Activated CD4-positive, alpha-beta memory T cell treated with anti-CD3 and anti-CD28 coated beads for 36 hours (primary cell): ENCODE measurements around the gene NFKBIL1. TPM values are rescaled to one million over a fixed set of nuclear protein-coding genes. Genes with fewer than 3 reads are reported as not detected.
"Not testable (repeated sequence)": the region's sequence is repeated elsewhere in the genome, so short reads cannot be mapped to it uniquely, and the experiment has no call there.

Experiments used
- CTCF ChIA-PET: fragments of 350-600 bp; sonication (Branson Sonifier 250); formaldehyde crosslinking; loops from one replicate; lab custom pipeline; 2021; ENCODE audit warnings: antibody characterized with exemption, inconsistent platforms; lab: Charles Lee
- POLR2A ChIA-PET: fragments of 350-600 bp; sonication (Branson Sonifier 250); formaldehyde crosslinking; loops from one replicate; lab custom pipeline; 2021; ENCODE audit warnings: antibody characterized with exemption; lab: Charles Lee
- DNase-seq: peaks from one replicate; pipeline ENCODE4 v3.0.0-alpha.2; 2020
- H3K27ac Mint-ChIP-seq: one replicate; pipeline ENCODE4 v1.8.0; 2021; ENCODE audit warnings: mixed read lengths
- H3K27me3 Mint-ChIP-seq: one replicate; pipeline ENCODE4 v1.8.0; 2021; ENCODE audit warnings: mixed read lengths
- H3K36me3 Mint-ChIP-seq: one replicate; pipeline ENCODE4 v1.8.0; 2021; ENCODE audit warnings: mixed read lengths
- H3K4me1 Mint-ChIP-seq: one replicate; pipeline ENCODE4 v1.8.0; 2021; ENCODE audit warnings: low read depth, mixed read lengths
- H3K4me3 Mint-ChIP-seq: one replicate; pipeline ENCODE4 v1.8.0; 2021; ENCODE audit warnings: mild to moderate bottlenecking, mixed read lengths
- H3K9me3 Mint-ChIP-seq: one replicate; pipeline ENCODE4 v1.8.0; 2021; ENCODE audit warnings: mixed read lengths
- intact Hi-C: fragments of 100-400 bp; cut with micrococcal nuclease; formaldehyde crosslinking; loops from one replicate; pipeline ENCODE4 v1.15.1; 2023
- total RNA-seq, 2 experiments: library from RNA; stranded (reverse); gene quantifications; one replicate each; pipeline ENCODE4 v1.2.3, GENCODE V29; 2021

NFKBIL1 gene
- total RNA-seq, 2 experiments from 2014 or later = 18.5 to 21.5 TPM

DNA sequence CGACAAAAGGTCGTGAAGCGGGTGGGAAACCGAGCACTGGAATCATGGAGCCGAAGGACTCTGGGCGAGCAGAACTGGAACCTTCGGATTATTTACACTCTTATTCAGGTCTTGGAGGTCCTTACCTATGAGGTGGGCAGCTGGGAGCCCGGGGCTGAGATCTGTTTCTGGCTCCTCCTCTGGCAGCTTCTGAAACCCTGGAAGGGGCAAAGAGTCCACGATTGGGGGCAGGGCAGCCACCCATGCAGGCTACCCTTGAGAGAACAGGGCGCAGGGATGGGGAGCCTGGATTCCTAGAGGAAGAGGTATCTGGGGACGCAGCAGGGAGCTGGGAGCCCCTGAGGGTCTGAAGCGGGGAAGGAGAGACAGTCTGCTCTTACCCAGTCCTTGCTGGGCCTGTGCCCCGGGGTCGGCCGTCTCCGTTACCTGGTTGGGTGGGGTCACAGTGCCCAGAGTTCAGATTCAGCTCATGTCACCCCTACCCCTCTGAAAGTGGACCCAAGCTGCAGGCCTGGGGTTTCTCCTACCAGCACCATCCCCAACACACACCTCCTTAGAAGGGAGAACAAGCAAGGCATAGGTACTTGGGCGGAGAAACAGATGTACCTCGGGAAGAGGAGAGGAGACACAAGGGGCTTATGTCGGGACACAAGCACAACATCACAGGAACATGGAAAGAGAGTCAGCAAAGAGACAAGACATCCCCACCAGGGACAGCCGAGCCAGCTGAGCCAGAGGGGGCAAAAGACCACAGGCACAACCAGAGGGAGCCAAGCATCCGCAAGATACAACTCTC, 34.2 kb downstream of the NFKBIL1 start:
- Mint-ChIP-seq H3K27me3 (no peaks in the 10 kb centered on the region), H3K4me3 (peak overlapping the region; percentile 97), H3K27ac (peak overlapping the region; percentile 92), H3K36me3 (peaks cover 42% of the 10 kb centered on the region), H3K9me3 (no peaks in the 10 kb centered on the region), H3K4me1 (peaks cover 52% of the 10 kb centered on the region)
- intact Hi-C loops = loop anchor here (1.0 to 2.0 kb wide), 2 partner anchors 16 to 35 kb away; partner anchors contain the start of genes ATP6V1G2 and NFKBIL1
- ChIA-PET CTCF (interaction anchor here (0.8 to 28.8 kb wide), 9 partner anchors 7 to 225 kb away, joined by 3 to 1658 read pairs (median 5); partner anchors contain the start of genes ATP6V1G2, DDX39B, LSM2 and LST1), POLR2A (interaction anchor here (0.6 to 18.2 kb wide), 7 partner anchors 10 to 70 kb away, joined by 3 to 259 read pairs (median 115); partner anchors contain the start of genes ATP6V1G2, BAG6, DDX39B and LTA)
- peak; percentile 39 for DNase-seq

DNA sequence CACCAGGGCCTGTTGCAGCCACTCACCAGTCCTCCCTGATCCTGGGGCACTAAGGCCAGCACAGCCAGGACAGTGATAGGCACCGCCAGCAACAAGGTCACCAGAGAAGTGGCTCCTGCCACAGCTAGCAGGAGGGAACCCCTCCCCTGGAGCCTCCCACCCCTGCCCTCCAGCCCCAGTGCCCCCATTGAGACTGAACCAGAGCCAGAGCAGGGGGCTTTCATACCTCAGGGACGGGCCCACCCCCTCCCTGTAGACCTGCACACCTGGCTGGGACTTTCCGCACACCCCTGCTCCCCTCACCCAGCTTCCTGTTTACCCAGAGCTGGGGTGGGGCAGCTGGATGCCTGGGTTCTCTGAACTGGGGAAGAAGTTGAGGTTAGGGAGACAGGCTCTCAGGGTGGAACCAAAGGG, 34.8 kb downstream of the NFKBIL1 start, which contains the start of gene LTB:
Gene LTB, minus strand, starts transcription at position 195 of the 414 bp plus-strand sequence. Its CDS starts 7 bp downstream, at position 188.
- H3K9me3 Mint-ChIP-seq = no peaks in the 10 kb centered on the region
- no peaks in the 10 kb centered on the region for H3K27me3 Mint-ChIP-seq
- peaks cover 36% of the 10 kb centered on the region for H3K36me3 Mint-ChIP-seq
- peak within 1 kb of the TSS; percentile 97 for H3K4me3 Mint-ChIP-seq
- peak within 1 kb of the TSS; percentile 92 for H3K27ac Mint-ChIP-seq
- POLR2A ChIA-PET = interaction anchor here (0.6 to 18.2 kb wide), 7 partner anchors 10 to 70 kb away, joined by 3 to 259 read pairs (median 115); partner anchors contain the start of genes ATP6V1G2, LTA, NCR3 and NFKBIL1
- DNase-seq = peak; percentile 71
- peaks cover 58% of the 10 kb centered on the region for H3K4me1 Mint-ChIP-seq
- CTCF ChIA-PET = interaction anchor here (0.8 to 28.8 kb wide), 7 partner anchors 8 to 90 kb away, joined by 3 to 1658 read pairs (median 21); partner anchors contain the start of genes ATP6V1G2, DDX39B, LST1 and LTA
- intact Hi-C loops = no loop called here

DNA sequence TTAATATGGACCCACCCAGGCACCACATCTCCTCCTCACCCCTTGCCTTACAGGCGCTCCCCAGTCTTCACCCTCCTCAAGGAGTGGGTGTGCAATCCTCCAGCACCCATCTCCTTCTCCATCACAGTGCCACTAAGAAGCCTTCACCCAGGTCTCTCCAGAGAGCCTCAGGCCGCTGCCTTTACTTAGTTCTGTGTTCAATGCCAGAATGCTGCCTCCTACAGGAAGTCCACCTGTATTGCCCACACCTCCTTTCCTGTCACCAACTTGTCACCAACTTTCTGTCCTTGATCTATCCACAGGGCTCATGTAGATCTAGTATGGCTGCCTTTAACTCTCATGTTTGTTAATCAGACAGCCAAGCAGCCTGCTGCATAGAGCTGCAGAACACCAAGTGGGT, 38.1 kb downstream of the NFKBIL1 start:
- peaks cover 18% of the 10 kb centered on the region for H3K36me3 Mint-ChIP-seq
- H3K9me3 Mint-ChIP-seq = no peaks in the 10 kb centered on the region
- no peaks in the 10 kb centered on the region for H3K27me3 Mint-ChIP-seq
- H3K4me1 Mint-ChIP-seq = peaks cover 63% of the 10 kb centered on the region
- intact Hi-C loops = loop anchor here (1.0 kb wide), 1 partner anchor 12 kb away; no protein-coding TSS in a partner anchor
- H3K4me3 Mint-ChIP-seq = peak overlapping the region; percentile 72
- peak overlapping the region; percentile 89 for H3K27ac Mint-ChIP-seq
- ChIA-PET CTCF (interaction anchor here (1.0 to 28.8 kb wide), 7 partner anchors 4 to 79 kb away, joined by 3 to 1658 read pairs (median 95); partner anchors contain the start of genes ATP6V1G2, DDX39B, GPANK1 and LST1), POLR2A (interaction anchor here (2.0 to 18.2 kb wide), 2 partner anchors 14 to 26 kb away, joined by 8 to 259 read pairs; partner anchors contain the start of genes LTA and TNF)
- peak; percentile 77 for DNase-seq

DNA sequence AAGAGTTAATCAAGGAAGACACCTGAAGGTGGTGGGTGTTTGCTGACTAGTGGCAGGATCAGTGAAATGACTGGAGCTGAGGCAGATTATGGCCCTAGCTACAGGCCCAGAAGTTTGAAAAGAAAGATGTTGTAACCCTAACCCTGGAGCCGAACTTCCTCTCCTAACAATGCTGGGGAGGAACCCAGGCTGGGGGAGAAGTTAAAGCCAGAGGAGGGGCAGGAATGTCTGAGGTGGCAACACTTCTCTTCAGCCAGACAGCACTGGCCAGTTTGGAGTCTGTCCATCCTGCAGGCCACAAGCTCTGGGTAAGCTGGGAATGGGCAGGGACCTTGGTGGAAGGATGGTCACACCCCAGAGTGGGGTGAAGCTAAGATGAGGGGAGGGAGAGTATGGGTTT, 38.6 kb downstream of the NFKBIL1 start, which contains the start of gene LST1:
Gene LST1, plus strand, starts transcription at position 270 of the 400 bp plus-strand sequence. CDS start 1,023 bp downstream, outside the sequence.
- DNase-seq = peak; percentile 34
- ChIA-PET POLR2A (interaction anchor here (1.1 to 18.2 kb wide), 3 partner anchors 14 to 44 kb away, joined by 3 to 259 read pairs (median 8); partner anchors contain the start of genes DDX39B, LTA and TNF), CTCF (interaction anchor here (1.0 to 28.8 kb wide), 7 partner anchors 5 to 79 kb away, joined by 3 to 1658 read pairs (median 95); partner anchors contain the start of genes ATP6V1G2, DDX39B, GPANK1 and LST1)
- peak within 1 kb of the TSS; percentile 89 for H3K27ac Mint-ChIP-seq
- no peaks in the 10 kb centered on the region for H3K9me3 Mint-ChIP-seq
- no peaks in the 10 kb centered on the region for H3K27me3 Mint-ChIP-seq
- intact Hi-C loops = no loop called here
- H3K36me3 Mint-ChIP-seq = peaks cover 14% of the 10 kb centered on the region
- peaks cover 63% of the 10 kb centered on the region for H3K4me1 Mint-ChIP-seq
- H3K4me3 Mint-ChIP-seq = peak within 1 kb of the TSS; percentile 72

DNA sequence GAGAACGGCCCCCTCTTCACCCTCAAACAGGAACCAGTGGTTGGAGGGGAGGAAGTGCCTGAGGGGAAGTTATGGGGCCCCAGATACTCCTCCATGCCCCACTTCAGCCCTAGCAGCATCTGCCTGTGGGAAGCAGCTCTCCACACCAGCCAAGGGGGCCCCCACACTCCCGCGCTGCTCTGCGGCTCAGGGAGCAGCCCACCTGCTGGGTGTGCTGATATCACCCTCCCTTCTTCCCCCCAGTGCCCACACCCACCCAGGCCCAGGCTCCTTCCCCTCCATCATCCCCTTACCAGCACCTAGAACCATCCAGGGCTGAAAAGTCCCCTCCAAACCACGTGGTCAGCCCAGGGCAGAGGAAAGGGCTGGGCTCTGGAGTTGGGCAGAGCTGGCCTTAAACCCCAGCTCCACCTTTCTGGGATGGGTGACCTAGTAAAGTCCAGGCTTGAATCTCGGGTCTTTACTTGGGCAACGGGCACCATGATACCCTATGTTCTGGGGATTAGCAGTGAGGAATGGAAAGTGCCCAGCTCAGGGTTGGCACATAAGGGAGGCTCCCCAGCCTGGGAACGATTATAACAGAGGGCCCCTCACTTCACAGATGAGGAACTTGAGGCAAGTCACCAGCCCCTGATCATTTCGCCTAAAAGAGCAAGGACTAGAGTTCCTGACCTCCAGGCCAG, 39.3 kb downstream of the NFKBIL1 start:
- H3K9me3 Mint-ChIP-seq = no peaks in the 10 kb centered on the region
- H3K36me3 Mint-ChIP-seq = peaks cover 8% of the 10 kb centered on the region
- POLR2A ChIA-PET = interaction anchor here (0.9 to 18.2 kb wide), 4 partner anchors 15 to 57 kb away, joined by 3 to 259 read pairs (median 6); partner anchors contain the start of genes DDX39B, LTA and TNF
- CTCF ChIA-PET = interaction anchor here (0.8 to 28.8 kb wide), 7 partner anchors 6 to 204 kb away, joined by 3 to 1658 read pairs (median 95); partner anchors contain the start of genes ATP6V1G2, DDX39B, GPANK1 and LST1
- DNase-seq = peak; percentile 36
- H3K4me3 Mint-ChIP-seq = peak overlapping the region; percentile 72
- H3K27me3 Mint-ChIP-seq = no peaks in the 10 kb centered on the region
- peaks cover 63% of the 10 kb centered on the region for H3K4me1 Mint-ChIP-seq
- intact Hi-C loops = no loop called here
- peak overlapping the region; percentile 89 for H3K27ac Mint-ChIP-seq

DNA sequence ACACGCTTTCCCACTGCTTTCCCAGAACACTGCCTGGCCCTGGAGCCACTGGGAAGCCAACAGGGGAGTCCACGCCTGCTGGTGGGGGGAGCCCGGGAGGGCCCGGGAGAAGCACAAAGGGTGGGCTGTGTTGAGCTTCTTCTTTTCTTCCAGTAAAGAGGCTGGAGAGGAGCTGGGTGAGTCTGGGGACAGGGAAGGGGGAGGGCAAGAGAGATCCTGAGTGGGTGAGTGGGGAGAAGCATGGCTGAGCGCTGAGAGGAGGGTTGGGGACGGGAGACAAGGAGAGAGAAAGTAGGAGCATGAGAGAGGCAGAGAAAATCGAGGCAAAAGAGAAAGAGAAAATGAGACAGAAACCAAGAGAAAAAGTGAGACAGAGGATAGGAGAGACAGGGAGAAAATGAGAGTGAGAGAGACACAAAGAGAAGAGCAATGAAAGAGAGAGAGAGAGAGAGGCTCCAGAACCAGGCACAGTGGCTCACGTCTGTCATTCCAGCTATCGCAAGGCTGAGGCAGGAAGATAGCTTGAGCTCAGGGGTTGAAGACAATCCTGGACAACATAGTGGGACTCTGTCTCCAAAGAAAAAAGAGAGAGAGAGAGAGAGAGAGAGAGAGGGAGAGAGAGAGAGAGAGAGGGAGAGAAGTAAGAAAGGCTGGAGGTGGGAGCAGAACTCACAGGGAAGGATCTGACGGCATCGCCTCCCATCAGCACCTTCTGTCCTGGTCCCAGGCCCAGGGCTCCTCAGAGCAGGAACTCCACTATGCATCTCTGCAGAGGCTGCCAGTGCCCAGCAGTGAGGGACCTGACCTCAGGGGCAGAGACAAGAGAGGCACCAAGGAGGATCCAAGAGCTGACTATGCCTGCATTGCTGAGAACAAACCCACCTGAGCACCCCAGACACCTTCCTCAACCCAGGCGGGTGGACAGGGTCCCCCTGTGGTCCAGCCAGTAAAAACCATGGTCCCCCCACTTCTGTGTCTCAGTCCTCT, 40.7 kb downstream of the NFKBIL1 start:
- Mint-ChIP-seq H3K27me3 (no peaks in the 10 kb centered on the region), H3K36me3 (peaks cover 2% of the 10 kb centered on the region), H3K4me1 (peaks cover 66% of the 10 kb centered on the region), H3K27ac (peak overlapping the region; percentile 89), H3K4me3 (peak overlapping the region; percentile 72), H3K9me3 (no peaks in the 10 kb centered on the region)
- no peak for DNase-seq
- ChIA-PET CTCF (interaction anchor here (9.1 to 28.8 kb wide), 4 partner anchors 4 to 36 kb away, joined by 95 to 1658 read pairs (median 740); partner anchors contain the start of genes ATP6V1G2, DDX39B, LST1 and LTA), POLR2A (interaction anchor here (0.6 to 18.2 kb wide), 3 partner anchors 8 to 22 kb away, joined by 3 to 259 read pairs (median 4); partner anchors contain the start of genes LTA and TNF)
- intact Hi-C loops = no loop called here

DNA sequence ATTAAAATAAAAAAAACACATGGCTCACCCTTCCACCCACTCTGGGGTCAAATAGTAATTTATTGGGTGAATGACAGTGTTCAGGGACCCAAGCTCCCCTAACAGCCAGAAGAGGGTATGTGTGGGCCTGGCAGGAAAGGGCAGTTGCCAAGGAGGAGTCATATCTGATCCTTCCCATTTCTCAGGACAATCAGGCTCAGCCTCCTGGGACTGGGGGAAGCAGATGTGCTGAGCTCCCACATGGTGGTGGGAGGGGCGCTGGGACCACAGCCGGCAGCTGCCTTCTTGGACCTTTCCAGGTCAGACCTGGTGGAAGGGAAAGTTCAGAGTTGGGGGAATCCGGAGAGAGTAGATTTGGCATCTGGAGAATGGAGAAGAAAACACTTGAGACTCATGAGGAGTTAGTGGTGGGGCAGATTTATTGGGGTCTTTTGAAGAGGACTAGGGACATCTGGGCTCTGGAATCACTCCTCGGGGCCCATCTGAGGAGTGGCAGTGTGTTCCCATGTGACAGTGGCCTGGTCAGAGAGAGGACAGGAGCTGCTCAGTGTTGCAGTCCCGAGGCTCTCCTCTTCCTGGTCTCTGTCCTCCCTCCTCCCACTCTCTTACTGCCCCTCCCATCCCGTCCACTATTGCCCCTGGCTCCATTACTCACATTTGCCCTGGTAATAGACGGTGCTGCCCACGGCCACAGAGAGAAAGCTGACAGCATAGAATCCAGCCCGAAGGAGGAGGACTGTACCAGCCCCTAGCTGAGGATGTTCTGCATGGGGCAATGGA, 41.7 kb downstream of the NFKBIL1 start:
- no peaks in the 10 kb centered on the region for H3K9me3 Mint-ChIP-seq
- no peaks in the 10 kb centered on the region for H3K27me3 Mint-ChIP-seq
- H3K36me3 Mint-ChIP-seq = peaks cover 1% of the 10 kb centered on the region
- H3K4me1 Mint-ChIP-seq = peaks cover 66% of the 10 kb centered on the region
- H3K27ac Mint-ChIP-seq = no peak overlapping the region
- POLR2A ChIA-PET = interaction anchor here (0.6 to 18.2 kb wide), 4 partner anchors 9 to 29 kb away, joined by 3 to 259 read pairs (median 4); partner anchors contain the start of genes LTA and TNF
- H3K4me3 Mint-ChIP-seq = no peak overlapping the region
- intact Hi-C loops = no loop called here
- no peak for DNase-seq
- CTCF ChIA-PET = interaction anchor here (14.7 to 28.8 kb wide), 3 partner anchors 4 to 36 kb away, joined by 740 to 1658 read pairs (median 740); partner anchors contain the start of genes ATP6V1G2, DDX39B, LST1 and LTB

DNA sequence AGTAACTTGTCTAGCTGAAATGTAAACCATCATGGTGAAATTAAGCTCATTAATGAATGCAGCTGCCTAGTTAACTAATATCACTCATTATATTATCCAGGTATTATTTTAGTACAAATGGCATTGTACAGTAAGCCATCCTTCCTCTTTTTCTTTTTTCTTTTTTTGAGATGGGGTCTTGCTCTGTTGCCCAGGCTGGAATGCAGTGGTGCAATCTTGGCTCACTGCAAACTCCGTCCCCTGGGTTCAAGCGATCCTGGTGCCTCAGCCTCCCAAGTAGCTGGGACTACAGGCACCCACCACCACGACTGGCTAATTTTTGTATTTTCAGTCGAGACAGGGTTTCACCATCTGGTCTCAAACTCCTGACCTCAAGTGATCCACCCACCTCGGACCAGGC, 43.3 kb downstream of the NFKBIL1 start:
- H3K36me3 Mint-ChIP-seq, DNase-seq, H3K27me3 Mint-ChIP-seq, intact Hi-C loops, H3K4me3 Mint-ChIP-seq, H3K9me3 Mint-ChIP-seq, H3K27ac Mint-ChIP-seq: not testable (repeated sequence)
- ChIA-PET CTCF (interaction anchor here (1.0 to 28.8 kb wide), 4 partner anchors 8 to 38 kb away, joined by 3 to 1658 read pairs (median 372); partner anchors contain the start of genes ATP6V1G2, DDX39B, LST1 and LTB), POLR2A (interaction anchor here (0.7 to 18.2 kb wide), 2 partner anchors 19 to 96 kb away, joined by 3 to 259 read pairs; partner anchors contain the start of genes LTA and TNF)
- H3K4me1 Mint-ChIP-seq = peaks cover 59% of the 10 kb centered on the region

DNA sequence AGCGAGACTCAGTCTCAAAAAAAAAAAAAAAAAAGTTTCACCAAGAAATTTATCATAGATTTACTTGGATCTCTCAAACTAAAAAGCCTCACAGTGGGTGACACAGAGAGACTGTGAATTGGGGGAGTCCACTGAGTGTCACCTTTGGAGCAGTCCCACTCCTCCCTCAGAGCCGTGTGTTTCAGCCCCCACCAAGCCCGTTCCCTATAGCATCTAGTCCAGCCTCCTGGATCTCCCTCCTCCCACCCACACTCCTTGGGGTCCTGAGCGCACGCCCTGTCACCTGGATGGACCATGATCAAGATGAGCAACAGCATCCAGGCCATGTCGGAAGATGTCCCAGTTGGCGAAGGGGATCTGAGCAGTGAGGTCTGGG, 45.0 kb downstream of the NFKBIL1 start:
- DNase-seq = no peak
- Mint-ChIP-seq H3K27ac (peak overlapping the region; percentile 81), H3K27me3 (no peaks in the 10 kb centered on the region), H3K9me3 (no peaks in the 10 kb centered on the region), H3K36me3 (peaks cover 1% of the 10 kb centered on the region), H3K4me1 (peaks cover 48% of the 10 kb centered on the region), H3K4me3 (peak overlapping the region; percentile 59)
- intact Hi-C loops = no loop called here
- POLR2A ChIA-PET = interaction anchor here (0.9 to 7.3 kb wide), 4 partner anchors 14 to 51 kb away, joined by 3 to 115 read pairs (median 4); partner anchors contain the start of genes DDX39B, LTB and TNF
- CTCF ChIA-PET = interaction anchor here (14.7 to 28.8 kb wide), 2 partner anchors 11 to 40 kb away, joined by 740 to 1658 read pairs; partner anchors contain the start of genes ATP6V1G2, DDX39B, LST1 and LTB
